HepG2 (cell line): ENCODE results near the gene TEDC2. TPM values are rescaled to one million over a fixed set of nuclear protein-coding genes. Genes with fewer than 3 reads are reported as not detected.

Experiments used
- ATAC-seq: fragments of 200-7000 bp; cut with Tn5 transposase; 3 replicates; pipeline ENCODE4 v1.9.1; 2020; ENCODE audit warnings: mild to moderate bottlenecking, moderate library complexity
- BruUV-seq: library from RNA; stranded (reverse); fragments of 400-500 nt; replicated peaks from 2 replicates; lab custom pipeline; 2021; lab: Mats Ljungman, UMichigan
- CTCF ChIA-PET: fragments of 300-600 bp; formaldehyde crosslinking; extraction: SDS; loops from one replicate; lab custom pipeline; 2021; ENCODE audit warnings: low total read pairs, inconsistent platforms, low intra/inter-chr PET ratio; lab: Yijun Ruan, JAX
- POLR2A ChIA-PET: fragments of 350-600 bp; sonication (Branson Sonifier 250); formaldehyde crosslinking; loops from one replicate; lab custom pipeline; 2020; ENCODE audit warnings: antibody characterized with exemption, inconsistent platforms; lab: Yijun Ruan, JAX
- DNase-seq: peaks from one replicate; pipeline ENCODE4 v3.0.0-alpha.2; 2015; ENCODE audit warnings: low spot score
- FAIRE-seq: peaks from 3 replicates; lab custom pipeline; 2011; peaks lifted over from hg19 to GRCh38; lab: Jason Lieb, UNC
- H2AFZ ChIP-seq: one replicate; pipeline ENCODE4 v1.6.1; 2011; ENCODE audit warnings: low read length, inconsistent platforms
- H3K27ac ChIP-seq: fragments of 300-600 bp; 3 replicates; pipeline ENCODE4 v1.8.0; 2011; ENCODE audit warnings: mixed run types, mild to moderate bottlenecking, mixed read lengths, low read length, inconsistent platforms; ENCODE audit not compliant: insufficient read depth; ENCODE audit errors: extremely low read length
- H3K27me3 ChIP-seq, 2 experiments: fragments of 200-600 bp in 1 of 2; 2 replicates in 1 of 2; 3 replicates in 1 of 2; pipeline versions ENCODE4 v1.6.0 to v1.8.0; 2011; ENCODE audit warnings: low read length in 2 of 2, mild to moderate bottlenecking in 2 of 2, moderate library complexity in 2 of 2, inconsistent platforms in 1 of 2; ENCODE audit not compliant: insufficient read depth in 2 of 2, control insufficient read depth in 1 of 2
- H3K36me3 ChIP-seq, 2 experiments: fragments of 200-600 bp in 1 of 2; replicated peaks in 1 of 2; 2 replicates in 1 of 2; 3 replicates in 1 of 2; pipeline versions ENCODE4 v1.5.1 to v1.8.0; 2011; ENCODE audit warnings: low read length in 2 of 2, inconsistent platforms in 1 of 2; ENCODE audit not compliant: insufficient read depth in 2 of 2, control insufficient read depth in 1 of 2
- H3K4me1 ChIP-seq: 2 replicates; pipeline ENCODE4 v1.5.1; 2012; ENCODE audit warnings: low read length, inconsistent platforms; ENCODE audit not compliant: insufficient read depth
- H3K4me2 ChIP-seq: 2 replicates; pipeline ENCODE4 v1.6.0; 2011; ENCODE audit warnings: low read depth, low read length, inconsistent platforms
- H3K4me3 ChIP-seq, 3 experiments: fragments of 200-600 bp in 1 of 3; sonication (generic), shearing (Covaris generic) in 1 of 3; replicated peaks in 1 of 3; 2 replicates each; pipeline ENCODE4 v1.5.1; 2011 to 2016; ENCODE audit warnings: low read length in 3 of 3, inconsistent platforms in 2 of 3, low read depth in 2 of 3, mild to moderate bottlenecking in 2 of 3, control low read depth in 1 of 3, mixed read lengths in 1 of 3; ENCODE audit not compliant: insufficient read depth in 1 of 3
- H3K79me2 ChIP-seq: one replicate; pipeline ENCODE4 v1.6.1; 2011; ENCODE audit warnings: low read length, inconsistent platforms; ENCODE audit not compliant: insufficient read depth
- H3K9ac ChIP-seq: 2 replicates; pipeline ENCODE4 v1.6.0; 2011; ENCODE audit warnings: mild to moderate bottlenecking, low read depth, low read length, inconsistent platforms; ENCODE audit not compliant: insufficient read depth
- H3K9me3 ChIP-seq: 2 replicates; pipeline ENCODE4 v1.5.1; 2012; ENCODE audit warnings: mild to moderate bottlenecking, low read length
- H4K20me1 ChIP-seq: 2 replicates; pipeline ENCODE4 v1.6.0; 2011; ENCODE audit warnings: inconsistent platforms, mild to moderate bottlenecking, low read length, moderate library complexity; ENCODE audit not compliant: insufficient read depth
- CSRNP1 ChIP-seq: sonication (generic); formaldehyde crosslinking; IDR thresholded peaks from 2 replicates; pipeline ENCODE4 v1.8.1; 2023; ENCODE audit warnings: mild to moderate bottlenecking, missing genetic modification reagents
- GLI4 ChIP-seq: sonication (generic); formaldehyde crosslinking; IDR thresholded peaks from 2 replicates; pipeline ENCODE4 v1.5.1; 2020; ENCODE audit warnings: missing genetic modification reagents, mild to moderate bottlenecking, moderate library complexity, borderline replicate concordance
- HDAC6 ChIP-seq: fragments of 200-600 bp; sonication (generic); IDR thresholded peaks from 2 replicates; pipeline ENCODE4 v1.7.0; 2017; ENCODE audit warnings: mild to moderate bottlenecking, antibody characterized with exemption, low read length, low read depth
- HINFP ChIP-seq: sonication (generic); formaldehyde crosslinking; IDR thresholded peaks from 2 replicates; pipeline ENCODE4 v1.4.0; 2020; ENCODE audit warnings: low read depth, mild to moderate bottlenecking, missing genetic modification reagents
- HMGXB3 ChIP-seq: sonication (generic); formaldehyde crosslinking; IDR thresholded peaks from 2 replicates; pipeline ENCODE4 v1.4.0; 2020; ENCODE audit warnings: missing genetic modification reagents, borderline replicate concordance
- IKZF1 ChIP-seq: fragments of 450-650 bp; IDR thresholded peaks from 2 replicates; pipeline ENCODE4 v1.7.1; 2016
- JARID2 ChIP-seq: sonication (generic); formaldehyde crosslinking; IDR thresholded peaks from 2 replicates; pipeline ENCODE4 v1.8.1; 2023; ENCODE audit warnings: missing genetic modification reagents, inconsistent platforms; ENCODE audit not compliant: insufficient replicate concordance
- MEIS1 ChIP-seq: sonication (generic); formaldehyde crosslinking; IDR thresholded peaks from 2 replicates; pipeline ENCODE4 v1.9.0; 2021; ENCODE audit warnings: mild to moderate bottlenecking, missing genetic modification reagents, moderate library complexity, borderline replicate concordance
- NFE2L1 ChIP-seq: sonication (generic); formaldehyde crosslinking; IDR thresholded peaks from 2 replicates; pipeline ENCODE4 v1.4.0; 2020; ENCODE audit warnings: missing genetic modification reagents, mild to moderate bottlenecking, borderline replicate concordance
- RORA ChIP-seq: sonication (generic); formaldehyde crosslinking; IDR thresholded peaks from 2 replicates; pipeline ENCODE4 v1.5.0; 2020; ENCODE audit warnings: mild to moderate bottlenecking, missing genetic modification reagents, moderate library complexity
- ZNF329 ChIP-seq: sonication (generic); formaldehyde crosslinking; IDR thresholded peaks from 2 replicates; pipeline ENCODE4 v1.9.0; 2021; ENCODE audit warnings: low read depth, mild to moderate bottlenecking, missing genetic modification reagents
- ZNF362 ChIP-seq: sonication (generic); formaldehyde crosslinking; IDR thresholded peaks from 2 replicates; pipeline ENCODE4 v1.4.0; 2020; ENCODE audit warnings: missing genetic modification reagents, mild to moderate bottlenecking, borderline replicate concordance
- ZNF382 ChIP-seq: sonication (generic); formaldehyde crosslinking; IDR thresholded peaks from 2 replicates; pipeline ENCODE4 v1.5.0; 2020; ENCODE audit warnings: missing genetic modification reagents, mild to moderate bottlenecking, borderline replicate concordance
- WGBS: methylation state at CpG from one replicate; pipeline ENCODE4 v1.1.6; 2017; ENCODE audit warnings: low lambda C conversion rate; 5-methylcytosine and 5-hydroxymethylcytosine counted together
- in situ Hi-C: cut with HindIII; loops from 2 replicates; pipeline ENCODE4 v1.10.0; 2017; ENCODE audit warnings: low pct_unique_long_range_greater_than_20kb; ENCODE audit not compliant: extremely low pct_ligation_motif_present
- intact Hi-C: fragments of 100-400 bp; cut with micrococcal nuclease; formaldehyde crosslinking; loops from one replicate; pipeline ENCODE4 v1.10.0; 2022; ENCODE audit not compliant: unreplicated experiment
- polyA plus RNA-seq, 8 experiments: library from polyadenylated mRNA; depleted of rRNA in 3 of 8; stranded (reverse) in 7 of 8; unstranded in 1 of 8; fragments of >200 nt; fragmentation: Illumina TruSeq in 4 of 8; extraction: Trizol in 4 of 8; gene quantifications; 2 replicates each; pipeline versions ENCODE4 v1.2.1 to v1.2.3, GENCODE V29; 2011 to 2016; ENCODE audit warnings: low read depth in 4 of 8, missing spikeins in 1 of 8, mixed read lengths in 1 of 8; ENCODE audit not compliant: insufficient read depth in 1 of 8
- total RNA-seq, 5 experiments: library from RNA; depleted of rRNA; stranded (reverse); fragments of >200 nt; fragmentation: Illumina TruSeq; extraction: Trizol; gene quantifications; 2 replicates each; pipeline ENCODE4 v1.2.3, GENCODE V29; 2016; ENCODE audit warnings: low read depth in 1 of 5

The TEDC2 gene
- total and polyA plus RNA-seq, 2 of the 13 experiments (the other 11 are each of a cell fraction or from before 2014, with no cell fraction given): 6.2 to 24.4 TPM

GRCh38 chr16:2507665-2508064 is 47.8 kb downstream of the TEDC2 start (continued):
- TF ChIP-seq JARID2 (CRISPR knock-in tag) (no peak), IKZF1 (no peak), ZNF329 (CRISPR knock-in tag) (no peak), NFE2L1 (CRISPR knock-in tag) (no peak), HMGXB3 (CRISPR knock-in tag) (no peak)
- TF ChIP-seq, all 625 proteins: peak for 0

- Histone ChIP-seq H3K27ac (no peak overlapping the region), H3K9ac (no peak overlapping the region), H3K4me3 (no peak overlapping the region), H4K20me1 (no peaks in the 10 kb centered on the region), H3K9me3 (no peaks in the 10 kb centered on the region), H3K27me3 (no peaks in the 10 kb centered on the region), H3K4me2 (no peak overlapping the region), H3K36me3 (no peaks in the 10 kb centered on the region), H3K79me2 (no peaks in the 10 kb centered on the region), H2AFZ (no peak overlapping the region), H3K4me1 (peaks cover 21% of the 10 kb centered on the region)
- POLR2A ChIA-PET: no interaction called here
- in situ Hi-C loops (no loop called here), intact Hi-C loops (loop anchor here (10.0 kb wide), 1 partner anchor 164 kb away; the partner anchor contains the start of gene ABCA3)
- 82% methylated on average over 10 of the region's 18 CpGs for WGBS
- DNase-seq (no peak), FAIRE-seq (no peak), ATAC-seq (no peak)
- CTCF ChIA-PET: no interaction called here
- BruUV-seq: no TSS peak
- no peak for TF ChIP-seq HINFP (CRISPR knock-in tag)
- no peak for TF ChIP-seq ZNF382
- no peak for TF ChIP-seq MEIS1 (CRISPR knock-in tag)
- no peak for TF ChIP-seq RORA (CRISPR knock-in tag)
- TF ChIP-seq GLI4 (CRISPR knock-in tag): no peak
- no peak for TF ChIP-seq HDAC6
- no peak for TF ChIP-seq CSRNP1
- TF ChIP-seq ZNF362 (CRISPR knock-in tag): no peak
Observed at GRCh38 chr16:2508722-2509400, 49.0 kb downstream of the TEDC2 start.
